CD14-positive monocyte (primary cell): ENCODE results near the gene THSD7B. TPM values are rescaled to one million over a fixed set of nuclear protein-coding genes. Genes with fewer than 3 reads are reported as not detected.

Experiments
- DNase-seq, 3 donors: peaks; one replicate each; pipeline ENCODE4 v3.0.0-alpha.2; 2011 to 2022
- H2AFZ ChIP-seq: 2 replicates; pipeline ENCODE4 v1.6.0; 2012; ENCODE audit warnings: mild to moderate bottlenecking, low read depth, low read length, inconsistent platforms; ENCODE audit not compliant: insufficient read depth, poor library complexity, severe bottlenecking
- H3K27ac ChIP-seq, 2 donors: 1 replicate in 1 of 2; 2 replicates in 1 of 2; pipeline ENCODE4 v1.5.1; 2012 to 2013; ENCODE audit warnings: low read length in 2 of 2, control low read depth in 1 of 2, inconsistent platforms in 1 of 2, low read depth in 1 of 2, mild to moderate bottlenecking in 1 of 2
- H3K27me3 ChIP-seq, 2 donors: one replicate each; pipeline versions ENCODE4 v1.6.0 to v1.6.1; 2011 to 2013; ENCODE audit warnings: low read length in 2 of 2; ENCODE audit not compliant: control insufficient read depth in 2 of 2, insufficient read depth in 2 of 2
- H3K36me3 ChIP-seq, 2 donors: replicated peaks in 1 of 2; 1 replicate in 1 of 2; 2 replicates in 1 of 2; pipeline versions ENCODE4 v1.5.1 to v1.6.1; 2012 to 2013; ENCODE audit warnings: low read length in 2 of 2, control low read depth in 1 of 2, inconsistent platforms in 1 of 2, mild to moderate bottlenecking in 1 of 2; ENCODE audit not compliant: insufficient read depth in 2 of 2, control insufficient read depth in 1 of 2
- H3K4me1 ChIP-seq, 2 donors: 1 replicate in 1 of 2; 2 replicates in 1 of 2; pipeline versions ENCODE4 v1.5.1 to v1.6.1; 2012 to 2013; ENCODE audit warnings: low read length in 2 of 2, control low read depth in 1 of 2, inconsistent platforms in 1 of 2, mild to moderate bottlenecking in 1 of 2, moderate library complexity in 1 of 2; ENCODE audit not compliant: insufficient read depth in 2 of 2, control insufficient read depth in 1 of 2
- H3K4me2 ChIP-seq: replicated peaks from 2 replicates; pipeline ENCODE3; 2012; ENCODE audit warnings: low read length, moderate library complexity, mild to moderate bottlenecking; ENCODE audit not compliant: poor library complexity, severe bottlenecking; ENCODE audit errors: extremely low read depth
- H3K4me3 ChIP-seq, 3 experiments: fragments of 200-600 bp in 1 of 3; sonication (generic) in 1 of 3; replicated peaks in 1 of 3; 1 replicate in 2 of 3; 2 replicates in 1 of 3; pipeline ENCODE4 v1.5.1; 2011 to 2013; ENCODE audit warnings: low read length in 3 of 3, mild to moderate bottlenecking in 3 of 3, control low read depth in 2 of 3, low read depth in 2 of 3, inconsistent platforms in 1 of 3, moderate library complexity in 1 of 3
- H3K79me2 ChIP-seq: 2 replicates; pipeline ENCODE4 v1.6.0; 2012; ENCODE audit warnings: mild to moderate bottlenecking, control low read depth, inconsistent platforms, low read length, moderate library complexity; ENCODE audit not compliant: insufficient read depth
- H3K9ac ChIP-seq: 2 replicates; pipeline ENCODE4 v1.6.0; 2017; ENCODE audit warnings: low read length, mild to moderate bottlenecking; ENCODE audit not compliant: insufficient read depth, poor library complexity, severe bottlenecking
- H3K9me3 ChIP-seq, 2 donors: replicated peaks in 1 of 2; 1 replicate in 1 of 2; 2 replicates in 1 of 2; pipeline versions ENCODE4 v1.5.1 to v1.6.1; 2012 to 2013; ENCODE audit warnings: low read length in 2 of 2, control low read depth in 1 of 2; ENCODE audit not compliant: control insufficient read depth in 1 of 2, insufficient read depth in 1 of 2
- H4K20me1 ChIP-seq: 2 replicates; pipeline ENCODE4 v1.6.0; 2012; ENCODE audit warnings: mild to moderate bottlenecking, low read length, control low read depth, moderate library complexity; ENCODE audit not compliant: insufficient read depth
- H3K27ac Mint-ChIP-seq, 7 donors: one replicate each; pipeline ENCODE4 v1.8.0; 2020; ENCODE audit warnings: mild to moderate bottlenecking in 7 of 7, mixed read lengths in 7 of 7, moderate library complexity in 6 of 7, inconsistent platforms in 2 of 7
- H3K27me3 Mint-ChIP-seq, 3 donors: one replicate each; pipeline ENCODE4 v1.8.0; 2021 to 2022; ENCODE audit warnings: low read depth in 3 of 3, mild to moderate bottlenecking in 3 of 3, mixed read lengths in 3 of 3, moderate library complexity in 3 of 3, inconsistent platforms in 1 of 3
- H3K36me3 Mint-ChIP-seq, 2 donors: one replicate each; pipeline ENCODE4 v1.8.0; 2020; ENCODE audit warnings: mixed read lengths in 2 of 2, inconsistent platforms in 1 of 2, mild to moderate bottlenecking in 1 of 2
- H3K4me1 Mint-ChIP-seq: one replicate; pipeline ENCODE4 v1.8.0; 2020; ENCODE audit warnings: mild to moderate bottlenecking, mixed read lengths
- H3K4me3 Mint-ChIP-seq, 2 donors: one replicate each; pipeline ENCODE4 v1.8.0; 2020; ENCODE audit warnings: mild to moderate bottlenecking in 2 of 2, mixed read lengths in 2 of 2, moderate library complexity in 1 of 2
- H3K9me3 Mint-ChIP-seq, 7 donors: one replicate each; pipeline ENCODE4 v1.8.0; 2020 to 2022; ENCODE audit warnings: mixed read lengths in 7 of 7, mild to moderate bottlenecking in 6 of 7, moderate library complexity in 6 of 7, inconsistent platforms in 2 of 7
- CTCF ChIP-seq: fragments of 200-600 bp; IDR thresholded peaks from one replicate; pipeline ENCODE4 v1.8.0; 2022; ENCODE audit warnings: antibody characterized with exemption, mild to moderate bottlenecking
- WGBS: methylation state at CpG from one replicate; pipeline ENCODE4 v1.1.5; 2013; ENCODE audit warnings: missing lambda C conversion rate; ENCODE audit not compliant: insufficient coverage; 5-methylcytosine and 5-hydroxymethylcytosine counted together
- intact Hi-C, 2 donors: fragments of 100-400 bp; cut with micrococcal nuclease; formaldehyde crosslinking; loops; one replicate each; pipeline versions ENCODE4 v1.15.0 to v1.15.1; 2023
- polyA plus RNA-seq, 3 donors: library from polyadenylated mRNA; depleted of rRNA in 1 of 3; unstranded in 2 of 3; stranded (reverse) in 1 of 3; fragments of 300-500 nt in 2 of 3; fragments of >200 nt in 1 of 3; fragmentation: Illumina TruSeq in 2 of 3; gene quantifications; 1 replicate in 2 of 3; 2 replicates in 1 of 3; pipeline ENCODE4 v1.2.3, GENCODE V29; 2012 to 2021

Gene THSD7B
- polyA plus RNA-seq, 3 donors: not detected

- Histone ChIP-seq H3K9ac (no peak overlapping the region), H3K4me1 (no peaks in the 10 kb centered on the region), H2AFZ (no peak overlapping the region), H3K79me2 (no peaks in the 10 kb centered on the region), H3K4me3 (no peak overlapping the region), H3K27me3 (no peaks in the 10 kb centered on the region), H3K27ac (no peak overlapping the region), H3K36me3 (no peaks in the 10 kb centered on the region), H3K9me3 (peaks cover 4 to 6% of the 10 kb centered on the region in 2 donors), H3K4me2 (no peak overlapping the region), H4K20me1 (no peaks in the 10 kb centered on the region)
- Mint-ChIP-seq H3K4me3 (no peak overlapping the region), H3K36me3 (no peaks in the 10 kb centered on the region), H3K27ac (peak overlapping the region in 1 of 7 donors; percentile 3), H3K27me3 (peaks cover 0 to 2% (median 0%) of the 10 kb centered on the region in 3 donors), H3K9me3 (peaks cover 8 to 13% (median 10%) of the 10 kb centered on the region in 7 donors), H3K4me1 (peaks cover 5% of the 10 kb centered on the region)
- intact Hi-C loops: no loop called here
- DNase-seq: no peak
- no peak for TF ChIP-seq CTCF
Observed at GRCh38 chr2:136718273-136718672, 47.1 kb upstream of the THSD7B start.

DNA sequence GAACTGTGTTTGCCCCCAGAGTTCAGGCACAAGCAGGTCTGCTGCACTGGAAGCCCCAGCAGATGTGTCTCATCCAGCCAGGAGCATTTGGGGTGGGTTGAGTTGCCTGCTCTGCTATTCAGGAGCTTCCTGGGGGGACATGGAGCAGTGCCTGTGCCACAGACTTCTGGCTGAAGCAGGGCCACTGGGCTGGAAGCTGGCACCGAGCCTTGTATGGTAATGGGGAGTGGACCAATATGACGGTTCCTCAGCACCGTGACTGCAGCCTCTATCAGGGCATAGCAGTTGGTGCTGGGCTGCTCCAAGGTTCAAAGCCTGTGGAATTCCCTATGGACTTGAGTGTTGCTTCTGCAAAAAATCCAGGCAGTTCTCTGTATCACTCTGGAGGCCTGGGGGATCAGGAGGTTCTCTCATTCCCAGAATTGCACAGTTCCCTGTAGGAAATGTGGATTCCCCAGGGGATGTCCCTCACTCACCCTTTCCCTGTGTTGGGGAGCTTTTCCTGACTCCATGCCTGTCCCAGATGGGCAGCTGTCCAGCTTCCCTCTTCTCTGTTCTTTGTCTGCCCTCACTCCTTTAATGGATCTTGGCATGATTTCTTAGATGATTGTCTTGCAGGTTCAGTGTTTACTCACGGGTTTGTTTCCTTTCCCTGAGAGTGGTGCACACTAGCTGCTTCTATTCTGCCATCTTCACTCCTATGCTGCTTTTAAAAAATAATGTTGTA, 37.2 kb upstream of the THSD7B start:
- intact Hi-C loops: no loop called here
- H3K27me3 Mint-ChIP-seq: peaks cover 0 to 5% (median 0%) of the 10 kb centered on the region in 3 donors

More for the DNA sequence above, 37.2 kb upstream of the THSD7B start:
- Histone ChIP-seq H4K20me1 (no peaks in the 10 kb centered on the region), H3K27me3 (no peaks in the 10 kb centered on the region), H3K79me2 (no peaks in the 10 kb centered on the region), H3K4me1 (no peaks in the 10 kb centered on the region), H3K4me2 (no peak overlapping the region), H3K36me3 (no peaks in the 10 kb centered on the region), H3K4me3 (no peak overlapping the region), H3K9me3 (no peaks in the 10 kb centered on the region), H2AFZ (no peak overlapping the region), H3K27ac (no peak overlapping the region), H3K9ac (no peak overlapping the region)
- H3K36me3 Mint-ChIP-seq: no peaks in the 10 kb centered on the region
- peaks cover 0 to 10% (median 2%) of the 10 kb centered on the region in 7 donors for H3K9me3 Mint-ChIP-seq
- H3K4me3 Mint-ChIP-seq: no peak overlapping the region
- no peaks in the 10 kb centered on the region for H3K4me1 Mint-ChIP-seq
- no peak overlapping the region for H3K27ac Mint-ChIP-seq
- 82% methylated on average over 2 of the region's 4 CpGs for WGBS
- no peak for DNase-seq
- no peak for TF ChIP-seq CTCF
